Measurements from ENCODE around the gene EBF3.

DNA sequence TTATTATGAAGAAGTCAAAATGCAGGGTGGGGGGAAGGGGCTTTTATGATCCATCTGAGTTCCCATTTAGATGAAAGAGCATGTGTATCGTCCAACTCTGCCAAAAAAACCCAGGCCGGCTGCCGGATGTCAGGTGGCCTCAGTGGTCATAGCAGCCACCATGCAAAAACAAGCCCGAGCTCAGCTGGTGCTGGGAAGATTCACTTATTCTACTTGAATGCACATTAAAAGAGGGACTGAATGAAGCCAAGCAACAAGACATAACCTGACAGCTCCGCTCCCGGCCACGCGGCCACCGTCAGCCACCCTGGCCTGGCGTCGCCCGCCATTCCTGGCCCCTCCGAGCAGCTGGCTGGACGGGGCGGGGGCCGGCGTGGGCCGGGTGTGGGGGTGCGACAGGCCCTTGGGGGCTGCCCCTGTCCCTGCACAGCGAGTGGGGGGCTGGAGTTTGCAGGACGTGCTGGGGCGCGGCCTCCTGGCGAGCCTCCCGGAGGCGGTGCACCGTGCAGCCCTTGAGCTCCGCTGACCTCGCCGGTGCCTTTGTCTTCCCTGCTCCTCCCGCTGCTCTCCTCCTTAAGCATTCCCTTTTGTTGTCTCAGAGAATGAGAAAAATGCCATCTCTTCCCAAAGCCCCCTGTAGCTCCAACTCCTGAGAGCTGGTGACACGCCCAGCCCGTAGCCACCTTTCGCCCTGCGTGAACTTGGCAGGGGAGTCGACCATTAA lies 67.8 kb downstream of the EBF3 start:
- TF ChIP-seq, protein P1, sequence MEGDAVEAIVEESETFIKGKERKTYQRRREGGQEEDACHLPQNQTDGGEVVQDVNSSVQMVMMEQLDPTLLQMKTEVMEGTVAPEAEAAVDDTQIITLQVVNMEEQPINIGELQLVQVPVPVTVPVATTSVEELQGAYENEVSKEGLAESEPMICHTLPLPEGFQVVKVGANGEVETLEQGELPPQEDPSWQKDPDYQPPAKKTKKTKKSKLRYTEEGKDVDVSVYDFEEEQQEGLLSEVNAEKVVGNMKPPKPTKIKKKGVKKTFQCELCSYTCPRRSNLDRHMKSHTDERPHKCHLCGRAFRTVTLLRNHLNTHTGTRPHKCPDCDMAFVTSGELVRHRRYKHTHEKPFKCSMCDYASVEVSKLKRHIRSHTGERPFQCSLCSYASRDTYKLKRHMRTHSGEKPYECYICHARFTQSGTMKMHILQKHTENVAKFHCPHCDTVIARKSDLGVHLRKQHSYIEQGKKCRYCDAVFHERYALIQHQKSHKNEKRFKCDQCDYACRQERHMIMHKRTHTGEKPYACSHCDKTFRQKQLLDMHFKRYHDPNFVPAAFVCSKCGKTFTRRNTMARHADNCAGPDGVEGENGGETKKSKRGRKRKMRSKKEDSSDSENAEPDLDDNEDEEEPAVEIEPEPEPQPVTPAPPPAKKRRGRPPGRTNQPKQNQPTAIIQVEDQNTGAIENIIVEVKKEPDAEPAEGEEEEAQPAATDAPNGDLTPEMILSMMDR (IDR thresholded peaks at IDR 0.05; ENCODE audit: poor library complexity), result no peak
- TF ChIP-seq EZH2 (IDR thresholded peaks at IDR 0.05; ENCODE audit: borderline replicate concordance), result no peak
